HepG2 (cell line): ENCODE measurements around the gene MMS19. TPM values are rescaled to one million over a fixed set of nuclear protein-coding genes. Genes with fewer than 3 reads are reported as not detected.

Experiments
- ATAC-seq: fragments of 200-7000 bp; cut with Tn5 transposase; 3 replicates; pipeline ENCODE4 v1.9.1; 2020; ENCODE audit warnings: mild to moderate bottlenecking, moderate library complexity
- BruUV-seq: library from RNA; stranded (reverse); fragments of 400-500 nt; replicated peaks from 2 replicates; lab custom pipeline; 2021; lab: Mats Ljungman, UMichigan
- CTCF ChIA-PET: fragments of 300-600 bp; formaldehyde crosslinking; extraction: SDS; loops from one replicate; lab custom pipeline; 2021; ENCODE audit warnings: low total read pairs, inconsistent platforms, low intra/inter-chr PET ratio; lab: Yijun Ruan, JAX
- POLR2A ChIA-PET: fragments of 350-600 bp; sonication (Branson Sonifier 250); formaldehyde crosslinking; loops from one replicate; lab custom pipeline; 2020; ENCODE audit warnings: antibody characterized with exemption, inconsistent platforms; lab: Yijun Ruan, JAX
- DNase-seq: peaks from one replicate; pipeline ENCODE4 v3.0.0-alpha.2; 2015; ENCODE audit warnings: low spot score
- FAIRE-seq: peaks from 3 replicates; lab custom pipeline; 2011; peaks lifted over from hg19 to GRCh38; lab: Jason Lieb, UNC
- H2AFZ ChIP-seq: one replicate; pipeline ENCODE4 v1.6.1; 2011; ENCODE audit warnings: low read length, inconsistent platforms
- H3K27ac ChIP-seq: fragments of 300-600 bp; 3 replicates; pipeline ENCODE4 v1.8.0; 2011; ENCODE audit warnings: mixed run types, mild to moderate bottlenecking, mixed read lengths, low read length, inconsistent platforms; ENCODE audit not compliant: insufficient read depth; ENCODE audit errors: extremely low read length
- H3K27me3 ChIP-seq, 2 experiments: fragments of 200-600 bp in 1 of 2; 2 replicates in 1 of 2; 3 replicates in 1 of 2; pipeline versions ENCODE4 v1.6.0 to v1.8.0; 2011; ENCODE audit warnings: low read length in 2 of 2, mild to moderate bottlenecking in 2 of 2, moderate library complexity in 2 of 2, inconsistent platforms in 1 of 2; ENCODE audit not compliant: insufficient read depth in 2 of 2, control insufficient read depth in 1 of 2
- H3K36me3 ChIP-seq, 2 experiments: fragments of 200-600 bp in 1 of 2; replicated peaks in 1 of 2; 2 replicates in 1 of 2; 3 replicates in 1 of 2; pipeline versions ENCODE4 v1.5.1 to v1.8.0; 2011; ENCODE audit warnings: low read length in 2 of 2, inconsistent platforms in 1 of 2; ENCODE audit not compliant: insufficient read depth in 2 of 2, control insufficient read depth in 1 of 2
- H3K4me1 ChIP-seq: 2 replicates; pipeline ENCODE4 v1.5.1; 2012; ENCODE audit warnings: low read length, inconsistent platforms; ENCODE audit not compliant: insufficient read depth
- H3K4me2 ChIP-seq: 2 replicates; pipeline ENCODE4 v1.6.0; 2011; ENCODE audit warnings: low read depth, low read length, inconsistent platforms
- H3K4me3 ChIP-seq, 3 experiments: fragments of 200-600 bp in 1 of 3; sonication (generic), shearing (Covaris generic) in 1 of 3; replicated peaks in 1 of 3; 2 replicates each; pipeline ENCODE4 v1.5.1; 2011 to 2016; ENCODE audit warnings: low read length in 3 of 3, inconsistent platforms in 2 of 3, low read depth in 2 of 3, mild to moderate bottlenecking in 2 of 3, control low read depth in 1 of 3, mixed read lengths in 1 of 3; ENCODE audit not compliant: insufficient read depth in 1 of 3
- H3K79me2 ChIP-seq: one replicate; pipeline ENCODE4 v1.6.1; 2011; ENCODE audit warnings: low read length, inconsistent platforms; ENCODE audit not compliant: insufficient read depth
- H3K9ac ChIP-seq: 2 replicates; pipeline ENCODE4 v1.6.0; 2011; ENCODE audit warnings: mild to moderate bottlenecking, low read depth, low read length, inconsistent platforms; ENCODE audit not compliant: insufficient read depth
- H3K9me3 ChIP-seq: 2 replicates; pipeline ENCODE4 v1.5.1; 2012; ENCODE audit warnings: mild to moderate bottlenecking, low read length
- H4K20me1 ChIP-seq: 2 replicates; pipeline ENCODE4 v1.6.0; 2011; ENCODE audit warnings: inconsistent platforms, mild to moderate bottlenecking, low read length, moderate library complexity; ENCODE audit not compliant: insufficient read depth
- CENPX ChIP-seq: sonication (generic); formaldehyde crosslinking; IDR thresholded peaks from 2 replicates; pipeline ENCODE4 v1.9.0; 2021; ENCODE audit warnings: mild to moderate bottlenecking, missing genetic modification reagents, moderate library complexity
- CHCHD3 ChIP-seq: sonication (generic); formaldehyde crosslinking; IDR thresholded peaks from 2 replicates; pipeline ENCODE4 v1.8.0; 2022; ENCODE audit warnings: mild to moderate bottlenecking, missing genetic modification reagents, moderate library complexity
- HES4 ChIP-seq: sonication (generic); formaldehyde crosslinking; IDR thresholded peaks from 2 replicates; pipeline ENCODE4 v1.9.0; 2021; ENCODE audit warnings: mild to moderate bottlenecking, missing genetic modification reagents, borderline replicate concordance
- MAFK ChIP-seq, 2 experiments: IDR thresholded peaks in 1 of 2; conservative IDR thresholded peaks in 1 of 2; 2 replicates each; pipeline ENCODE4 v1.6.1; 2011; ENCODE audit warnings: improper control_type of control experiment in 2 of 2, low read length in 2 of 2
- ZNF430 ChIP-seq: sonication (generic); formaldehyde crosslinking; IDR thresholded peaks from 2 replicates; pipeline ENCODE4 v1.9.0; 2021; ENCODE audit warnings: mild to moderate bottlenecking, missing genetic modification reagents
- ZNF547 ChIP-seq: sonication (generic); formaldehyde crosslinking; IDR thresholded peaks from 2 replicates; pipeline ENCODE4 v1.5.1; 2020; ENCODE audit warnings: mild to moderate bottlenecking, missing genetic modification reagents
- ZNF577 ChIP-seq: sonication (generic); formaldehyde crosslinking; IDR thresholded peaks from 2 replicates; pipeline ENCODE4 v1.4.0; 2020; ENCODE audit warnings: mild to moderate bottlenecking, low read depth, missing genetic modification reagents, borderline replicate concordance
- ZNF780A ChIP-seq: sonication (generic); formaldehyde crosslinking; IDR thresholded peaks from 2 replicates; pipeline ENCODE4 v1.8.0; 2022; ENCODE audit warnings: mild to moderate bottlenecking, missing genetic modification reagents, moderate library complexity
- WGBS: methylation state at CpG from one replicate; pipeline ENCODE4 v1.1.6; 2017; ENCODE audit warnings: low lambda C conversion rate; 5-methylcytosine and 5-hydroxymethylcytosine counted together
- in situ Hi-C: cut with HindIII; loops from 2 replicates; pipeline ENCODE4 v1.10.0; 2017; ENCODE audit warnings: low pct_unique_long_range_greater_than_20kb; ENCODE audit not compliant: extremely low pct_ligation_motif_present
- intact Hi-C: fragments of 100-400 bp; cut with micrococcal nuclease; formaldehyde crosslinking; loops from one replicate; pipeline ENCODE4 v1.10.0; 2022; ENCODE audit not compliant: unreplicated experiment
- polyA plus RNA-seq, 8 experiments: library from polyadenylated mRNA; depleted of rRNA in 3 of 8; stranded (reverse) in 7 of 8; unstranded in 1 of 8; fragments of >200 nt; fragmentation: Illumina TruSeq in 4 of 8; extraction: Trizol in 4 of 8; gene quantifications; 2 replicates each; pipeline versions ENCODE4 v1.2.1 to v1.2.3, GENCODE V29; 2011 to 2016; ENCODE audit warnings: low read depth in 4 of 8, missing spikeins in 1 of 8, mixed read lengths in 1 of 8; ENCODE audit not compliant: insufficient read depth in 1 of 8
- total RNA-seq, 5 experiments: library from RNA; depleted of rRNA; stranded (reverse); fragments of >200 nt; fragmentation: Illumina TruSeq; extraction: Trizol; gene quantifications; 2 replicates each; pipeline ENCODE4 v1.2.3, GENCODE V29; 2016; ENCODE audit warnings: low read depth in 1 of 5
- TF ChIP-seq, protein P1 (sequence below): sonication (generic); formaldehyde crosslinking; IDR thresholded peaks from 2 replicates; pipeline ENCODE4 v1.9.0; 2021; ENCODE audit warnings: missing genetic modification reagents, mild to moderate bottlenecking, borderline replicate concordance
- TF ChIP-seq, protein P2 (sequence below): sonication (generic); formaldehyde crosslinking; IDR thresholded peaks from 2 replicates; pipeline ENCODE4 v1.8.1; 2023; ENCODE audit warnings: mild to moderate bottlenecking, moderate library complexity, missing genetic modification reagents
- TF ChIP-seq, protein P3 (sequence below): sonication (generic); formaldehyde crosslinking; IDR thresholded peaks from 2 replicates; pipeline ENCODE4 v1.5.0; 2020; ENCODE audit warnings: missing genetic modification reagents
- TF ChIP-seq, protein P4 (sequence below): sonication (generic); formaldehyde crosslinking; IDR thresholded peaks from 2 replicates; pipeline ENCODE4 v1.8.0; 2022; ENCODE audit warnings: missing genetic modification reagents, mild to moderate bottlenecking, moderate library complexity, borderline replicate concordance

The MMS19 gene
- total and polyA plus RNA-seq, 2 of the 13 experiments (the other 11 are each of a cell fraction or from before 2014, with no cell fraction given), result 76.4 to 107 TPM

DNA sequence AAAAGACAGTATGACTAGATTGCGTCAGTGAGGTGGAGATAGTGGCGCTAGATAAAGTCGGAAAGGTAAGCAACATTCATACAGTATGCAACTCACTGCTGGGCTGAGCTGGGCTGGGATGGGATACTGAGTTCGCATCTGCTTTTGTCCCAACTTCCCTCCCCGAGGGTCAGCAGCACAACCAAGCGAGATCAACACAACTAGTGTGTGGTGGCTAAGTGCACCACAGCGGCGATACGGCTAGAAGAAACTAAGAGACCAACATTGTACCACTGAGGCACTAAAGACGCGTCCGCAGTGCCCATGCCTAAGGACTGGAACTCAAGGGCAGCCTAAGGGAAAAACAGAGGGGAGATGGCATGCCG is 52.9 kb downstream of the MMS19 start:
- H3K9me3 ChIP-seq, result no peaks in the 10 kb centered on the region
- peak overlapping the region; percentile 83 to 99 (median 93) for H3K4me3 ChIP-seq
- FAIRE-seq, result no peak
- no peak for DNase-seq
- peaks cover 43% of the 10 kb centered on the region for H3K4me1 ChIP-seq
- ChIA-PET POLR2A (interaction anchor here (1.0 kb wide), 1 partner anchor 12 kb away, joined by 4 read pairs; no protein-coding TSS in a partner anchor), CTCF (interaction anchor here (2.3 kb wide), 1 partner anchor 38 kb away, joined by 12 read pairs; no protein-coding TSS in a partner anchor)
- peaks cover 0 to 7% of the 10 kb centered on the region in 2 experiments; a peak in 2 of 5 replicates for H3K36me3 ChIP-seq
- H3K4me2 ChIP-seq, result peak overlapping the region; percentile 89
- peaks cover 34% of the 10 kb centered on the region for H3K79me2 ChIP-seq
- H4K20me1 ChIP-seq, result peaks cover 8% of the 10 kb centered on the region; the same call in 1 of the 2 replicates
- BruUV-seq, result TSS peak; percentile 67
- ATAC-seq, result no peak
- peak overlapping the region; percentile 81 for H2AFZ ChIP-seq
- intact Hi-C loops, result loop anchor here (2.0 kb wide), 1 partner anchor 17 kb away; no protein-coding TSS in a partner anchor
- peak overlapping the region; percentile 47 for H3K27ac ChIP-seq
- peak overlapping the region; percentile 83 for H3K9ac ChIP-seq
- in situ Hi-C loops, result no loop called here
- H3K27me3 ChIP-seq, result no peaks in the 10 kb centered on the region; a peak in 1 of 5 replicates
- whole genome bisulfite sequencing, result under 1% methylated on average over 13 of the region's 13 CpGs
- TF ChIP-seq, protein P1, sequence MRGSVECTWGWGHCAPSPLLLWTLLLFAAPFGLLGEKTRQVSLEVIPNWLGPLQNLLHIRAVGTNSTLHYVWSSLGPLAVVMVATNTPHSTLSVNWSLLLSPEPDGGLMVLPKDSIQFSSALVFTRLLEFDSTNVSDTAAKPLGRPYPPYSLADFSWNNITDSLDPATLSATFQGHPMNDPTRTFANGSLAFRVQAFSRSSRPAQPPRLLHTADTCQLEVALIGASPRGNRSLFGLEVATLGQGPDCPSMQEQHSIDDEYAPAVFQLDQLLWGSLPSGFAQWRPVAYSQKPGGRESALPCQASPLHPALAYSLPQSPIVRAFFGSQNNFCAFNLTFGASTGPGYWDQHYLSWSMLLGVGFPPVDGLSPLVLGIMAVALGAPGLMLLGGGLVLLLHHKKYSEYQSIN (CRISPR knock-in tag), result no peak
- no peak for TF ChIP-seq ZNF430
- TF ChIP-seq, protein P2, sequence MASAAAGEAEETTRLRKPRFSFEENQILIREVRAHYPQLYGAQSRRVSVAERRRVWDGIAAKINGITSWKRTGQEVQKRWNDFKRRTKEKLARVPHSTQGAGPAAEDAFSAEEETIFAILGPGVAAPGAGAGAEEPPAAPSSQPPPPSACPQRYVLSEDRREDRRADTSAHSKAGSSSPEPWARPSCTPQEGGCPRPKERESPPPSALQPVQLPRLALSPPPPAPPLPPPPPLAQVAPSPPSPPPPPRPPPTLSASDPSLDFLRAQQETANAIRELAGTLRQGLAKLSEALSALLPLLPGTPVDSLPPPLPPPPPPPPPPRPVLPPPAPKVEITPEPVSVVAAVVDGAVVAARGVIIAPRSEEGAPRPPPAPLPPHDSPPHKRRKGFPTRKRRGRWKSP (CRISPR knock-in tag), result no peak
- TF ChIP-seq, protein P3, sequence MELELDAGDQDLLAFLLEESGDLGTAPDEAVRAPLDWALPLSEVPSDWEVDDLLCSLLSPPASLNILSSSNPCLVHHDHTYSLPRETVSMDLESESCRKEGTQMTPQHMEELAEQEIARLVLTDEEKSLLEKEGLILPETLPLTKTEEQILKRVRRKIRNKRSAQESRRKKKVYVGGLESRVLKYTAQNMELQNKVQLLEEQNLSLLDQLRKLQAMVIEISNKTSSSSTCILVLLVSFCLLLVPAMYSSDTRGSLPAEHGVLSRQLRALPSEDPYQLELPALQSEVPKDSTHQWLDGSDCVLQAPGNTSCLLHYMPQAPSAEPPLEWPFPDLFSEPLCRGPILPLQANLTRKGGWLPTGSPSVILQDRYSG, result 0 out of 2 replicates have a peak, but pooled peaks have one; percentile 1
- no peak for TF ChIP-seq ZNF547 (CRISPR knock-in tag)
- no peak for TF ChIP-seq CENPX (CRISPR knock-in tag)
- TF ChIP-seq ZNF780A, result 0 out of 2 replicates have a peak, but pooled peaks have one; percentile 27
- 0 out of 2 replicates have a peak, but pooled peaks have one; percentile 38 for TF ChIP-seq CHCHD3
- no peak for TF ChIP-seq ZNF577 (CRISPR knock-in tag)
- TF ChIP-seq, protein P4, sequence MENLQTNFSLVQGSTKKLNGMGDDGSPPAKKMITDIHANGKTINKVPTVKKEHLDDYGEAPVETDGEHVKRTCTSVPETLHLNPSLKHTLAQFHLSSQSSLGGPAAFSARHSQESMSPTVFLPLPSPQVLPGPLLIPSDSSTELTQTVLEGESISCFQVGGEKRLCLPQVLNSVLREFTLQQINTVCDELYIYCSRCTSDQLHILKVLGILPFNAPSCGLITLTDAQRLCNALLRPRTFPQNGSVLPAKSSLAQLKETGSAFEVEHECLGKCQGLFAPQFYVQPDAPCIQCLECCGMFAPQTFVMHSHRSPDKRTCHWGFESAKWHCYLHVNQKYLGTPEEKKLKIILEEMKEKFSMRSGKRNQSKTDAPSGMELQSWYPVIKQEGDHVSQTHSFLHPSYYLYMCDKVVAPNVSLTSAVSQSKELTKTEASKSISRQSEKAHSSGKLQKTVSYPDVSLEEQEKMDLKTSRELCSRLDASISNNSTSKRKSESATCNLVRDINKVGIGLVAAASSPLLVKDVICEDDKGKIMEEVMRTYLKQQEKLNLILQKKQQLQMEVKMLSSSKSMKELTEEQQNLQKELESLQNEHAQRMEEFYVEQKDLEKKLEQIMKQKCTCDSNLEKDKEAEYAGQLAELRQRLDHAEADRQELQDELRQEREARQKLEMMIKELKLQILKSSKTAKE (CRISPR knock-in tag), result 0 out of 2 replicates have a peak, but pooled peaks have one; percentile 19
- TF ChIP-seq MAFK (conservative IDR thresholded peaks at IDR 0.05 in 1 of 2, IDR thresholded peaks at IDR 0.05 in 1 of 2; ENCODE audit: low read length in 2 of 2), result no peak
- TF ChIP-seq HES4 (CRISPR knock-in tag), result 0 out of 2 replicates have a peak, but pooled peaks have one; percentile 4
